Measurements from ENCODE around the gene PRR33. TPM values are rescaled to one million over a fixed set of nuclear protein-coding genes. Genes with fewer than 3 reads are reported as not detected.

The PRR33 gene
- total RNA-seq, 1 donor from 2014 or later: not detected

- H3K27me3 Mint-ChIP-seq (ENCODE audit: low read depth): peaks cover 1% of the 10 kb centered on the region
- DNase-seq (ENCODE audit: low spot score in 2 of 2, unreplicated experiment in 2 of 2): no peak
- no peak for TF ChIP-seq CTCF (IDR thresholded peaks at IDR 0.05; ENCODE audit: unreplicated experiment)
- H3K9me3 Mint-ChIP-seq: no peaks in the 10 kb centered on the region
- H3K36me3 Mint-ChIP-seq: no peaks in the 10 kb centered on the region
- no peak overlapping the region for H3K4me3 Mint-ChIP-seq
- H3K27ac Mint-ChIP-seq: peak overlapping the region; percentile 32
- peaks cover 20% of the 10 kb centered on the region for H3K4me1 Mint-ChIP-seq
These were observed 47.2 kb downstream of the PRR33 start for GRCh38 chr11:1844221-1845094.

GRCh38 chr11:1843796-1844195, 47.9 kb downstream of the PRR33 start:
- H3K36me3 Mint-ChIP-seq: no peaks in the 10 kb centered on the region
- peaks cover 20% of the 10 kb centered on the region for H3K4me1 Mint-ChIP-seq
- TF ChIP-seq CTCF (IDR thresholded peaks at IDR 0.05; ENCODE audit: unreplicated experiment): no peak
- no peaks in the 10 kb centered on the region for H3K9me3 Mint-ChIP-seq
- DNase-seq (ENCODE audit: low spot score in 2 of 2, unreplicated experiment in 2 of 2): no peak
- peaks cover 1% of the 10 kb centered on the region for H3K27me3 Mint-ChIP-seq (ENCODE audit: low read depth)
- H3K27ac Mint-ChIP-seq: peak overlapping the region; percentile 22
- H3K4me3 Mint-ChIP-seq: no peak overlapping the region

- Mint-ChIP-seq H3K36me3 (no peaks in the 10 kb centered on the region), H3K27ac (peak overlapping the region; percentile 22), H3K4me3 (no peak overlapping the region), H3K27me3 (ENCODE audit: low read depth) (peaks cover 1% of the 10 kb centered on the region), H3K9me3 (no peaks in the 10 kb centered on the region), H3K4me1 (peaks cover 20% of the 10 kb centered on the region)
- no peak for DNase-seq (ENCODE audit: low spot score in 2 of 2, unreplicated experiment in 2 of 2)
- TF ChIP-seq CTCF (IDR thresholded peaks at IDR 0.05; ENCODE audit: unreplicated experiment): no peak
These were observed 48.6 kb downstream of the PRR33 start for GRCh38 chr11:1843098-1843473.

GRCh38 chr11:1842149-1843097, 49.3 kb downstream of the PRR33 start:
- TF ChIP-seq CTCF (IDR thresholded peaks at IDR 0.05; ENCODE audit: unreplicated experiment): no peak
- H3K27me3 Mint-ChIP-seq (ENCODE audit: low read depth): peaks cover 1% of the 10 kb centered on the region
- H3K9me3 Mint-ChIP-seq: no peaks in the 10 kb centered on the region
- no peak overlapping the region for H3K27ac Mint-ChIP-seq
- H3K4me3 Mint-ChIP-seq: no peak overlapping the region
- DNase-seq (ENCODE audit: low spot score in 2 of 2, unreplicated experiment in 2 of 2): no peak
- no peaks in the 10 kb centered on the region for H3K36me3 Mint-ChIP-seq
- H3K4me1 Mint-ChIP-seq: peaks cover 20% of the 10 kb centered on the region

DNA sequence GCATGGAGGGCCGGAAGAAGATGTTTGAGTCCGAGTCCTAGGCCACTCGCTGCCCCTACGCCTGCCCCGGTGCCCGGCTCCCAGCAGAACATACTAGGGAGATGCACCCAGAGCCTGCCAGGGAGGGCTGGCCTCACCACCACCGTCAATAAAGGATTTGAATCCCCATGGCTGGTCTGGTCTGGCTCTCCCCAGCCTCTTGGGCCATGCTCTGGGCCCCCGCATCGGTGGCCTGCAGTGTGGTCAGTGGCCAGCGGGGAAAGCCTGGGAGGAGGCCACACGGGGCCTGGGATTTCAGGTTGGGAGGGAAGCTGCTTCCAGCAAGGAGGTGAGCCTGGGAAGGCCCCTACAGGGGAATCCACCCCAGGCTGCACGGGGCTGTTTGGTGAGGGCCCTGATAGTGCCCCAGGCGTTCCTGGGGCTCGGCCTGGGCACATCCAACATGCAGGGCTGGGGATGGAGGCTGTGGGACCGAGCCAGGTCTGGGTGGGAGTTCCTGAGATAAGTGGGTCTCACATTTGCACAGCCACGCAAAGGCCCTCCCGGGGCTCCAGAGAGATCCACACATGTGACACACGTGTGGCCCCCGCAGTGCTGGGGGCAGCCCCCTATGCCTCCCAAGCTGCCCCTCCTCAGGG, 50.1 kb downstream of the PRR33 start:
- Mint-ChIP-seq H3K4me1 (peaks cover 20% of the 10 kb centered on the region), H3K27ac (no peak overlapping the region), H3K4me3 (no peak overlapping the region), H3K36me3 (no peaks in the 10 kb centered on the region), H3K9me3 (no peaks in the 10 kb centered on the region), H3K27me3 (ENCODE audit: low read depth) (no peaks in the 10 kb centered on the region)
- no peak for TF ChIP-seq CTCF (IDR thresholded peaks at IDR 0.05; ENCODE audit: unreplicated experiment)
- no peak for DNase-seq (ENCODE audit: low spot score in 2 of 2, unreplicated experiment in 2 of 2)

Data from mesothelial cell of epicardium (in vitro differentiated cells).